Trophoblast cell (in vitro differentiated cells and primary cell): ENCODE data around the gene ASB6.

Experiments
- DNase-seq, 2 donors: peaks; one replicate each; pipeline ENCODE4 v3.0.0-alpha.2; 2016
- H2AFZ ChIP-seq: 2 replicates; pipeline ENCODE4 v1.6.1; 2013; ENCODE audit warnings: low read length, moderate library complexity, mild to moderate bottlenecking; ENCODE audit not compliant: insufficient read depth, poor library complexity
- H2AK5ac ChIP-seq: 2 replicates; pipeline ENCODE4 v1.6.1; 2013; ENCODE audit warnings: mild to moderate bottlenecking, low read length
- H2BK120ac ChIP-seq: 2 replicates; pipeline ENCODE4 v1.6.1; 2013; ENCODE audit warnings: low read length, mild to moderate bottlenecking, moderate library complexity; ENCODE audit not compliant: insufficient read depth, poor library complexity
- H2BK12ac ChIP-seq: 2 replicates; pipeline ENCODE4 v1.6.1; 2013; ENCODE audit warnings: mild to moderate bottlenecking, low read length, moderate library complexity
- H2BK5ac ChIP-seq: 2 replicates; pipeline ENCODE4 v1.6.1; 2013; ENCODE audit warnings: low read length, low read depth, moderate library complexity, mild to moderate bottlenecking; ENCODE audit not compliant: poor library complexity
- H3K14ac ChIP-seq: 2 replicates; pipeline ENCODE4 v1.6.1; 2013; ENCODE audit warnings: mild to moderate bottlenecking, low read length
- H3K18ac ChIP-seq: 2 replicates; pipeline ENCODE4 v1.6.1; 2013; ENCODE audit warnings: mild to moderate bottlenecking, low read length
- H3K23ac ChIP-seq: 2 replicates; pipeline ENCODE4 v1.6.1; 2013; ENCODE audit warnings: low read length
- H3K27ac ChIP-seq: 2 replicates; pipeline ENCODE4 v1.5.1; 2013; ENCODE audit warnings: low read depth, mild to moderate bottlenecking, inconsistent platforms, low read length, moderate library complexity
- H3K27me3 ChIP-seq: 2 replicates; pipeline ENCODE4 v1.6.1; 2013; ENCODE audit warnings: inconsistent platforms, mild to moderate bottlenecking, low read length, moderate library complexity; ENCODE audit not compliant: insufficient read depth
- H3K36me3 ChIP-seq, 2 experiments: 1 replicate in 1 of 2; 2 replicates in 1 of 2; pipeline ENCODE4 v1.6.1; 2013; ENCODE audit warnings: low read length in 2 of 2, mild to moderate bottlenecking in 2 of 2, moderate library complexity in 1 of 2; ENCODE audit not compliant: insufficient read depth in 2 of 2, control insufficient read depth in 1 of 2
- H3K4ac ChIP-seq: 2 replicates; pipeline ENCODE4 v1.6.1; 2013; ENCODE audit warnings: low read depth, mild to moderate bottlenecking, low read length, moderate library complexity
- H3K4me1 ChIP-seq, 2 experiments: 1 replicate in 1 of 2; 2 replicates in 1 of 2; pipeline ENCODE4 v1.6.1; 2013; ENCODE audit warnings: low read length in 2 of 2, mild to moderate bottlenecking in 2 of 2, moderate library complexity in 1 of 2; ENCODE audit not compliant: insufficient read depth in 2 of 2, control insufficient read depth in 1 of 2
- H3K4me2 ChIP-seq: 2 replicates; pipeline ENCODE4 v1.6.1; 2013; ENCODE audit warnings: inconsistent platforms, mild to moderate bottlenecking, low read length, moderate library complexity
- H3K4me3 ChIP-seq: 2 replicates; pipeline ENCODE4 v1.5.1; 2013; ENCODE audit warnings: mild to moderate bottlenecking, low read depth, low read length, inconsistent platforms
- H3K79me1 ChIP-seq: one replicate; pipeline ENCODE4 v1.6.1; 2013; ENCODE audit warnings: low read length
- H3K79me2 ChIP-seq: 2 replicates; pipeline ENCODE4 v1.6.1; 2013; ENCODE audit warnings: low read length, mild to moderate bottlenecking; ENCODE audit not compliant: control insufficient read depth, insufficient read depth, poor library complexity
- H3K9ac ChIP-seq: 2 replicates; pipeline ENCODE4 v1.6.1; 2013; ENCODE audit warnings: mild to moderate bottlenecking, low read length
- H3K9me3 ChIP-seq: 2 replicates; pipeline ENCODE4 v1.6.1; 2013; ENCODE audit warnings: low read depth, mild to moderate bottlenecking, control low read depth, inconsistent platforms, low read length; ENCODE audit not compliant: insufficient read depth
- H4K12ac ChIP-seq: 2 replicates; pipeline ENCODE4 v1.6.1; 2013; ENCODE audit warnings: low read depth, mild to moderate bottlenecking, low read length, moderate library complexity
- H4K8ac ChIP-seq: 2 replicates; pipeline ENCODE4 v1.6.1; 2013; ENCODE audit warnings: low read depth, mild to moderate bottlenecking, low read length, moderate library complexity
- H4K91ac ChIP-seq: one replicate; pipeline ENCODE4 v1.6.1; 2013; ENCODE audit warnings: low read depth, mild to moderate bottlenecking, low read length, moderate library complexity
- WGBS: extraction: QIAGEN DNeasy Blood & Tissue Kit; methylation state at CpG from one replicate; pipeline ENCODE4 v1.1.7; 2013; ENCODE audit warnings: missing lambda C conversion rate; ENCODE audit not compliant: insufficient read length, insufficient coverage; ENCODE audit errors: extremely low coverage; 5-methylcytosine and 5-hydroxymethylcytosine counted together

Gene ASB6

DNA sequence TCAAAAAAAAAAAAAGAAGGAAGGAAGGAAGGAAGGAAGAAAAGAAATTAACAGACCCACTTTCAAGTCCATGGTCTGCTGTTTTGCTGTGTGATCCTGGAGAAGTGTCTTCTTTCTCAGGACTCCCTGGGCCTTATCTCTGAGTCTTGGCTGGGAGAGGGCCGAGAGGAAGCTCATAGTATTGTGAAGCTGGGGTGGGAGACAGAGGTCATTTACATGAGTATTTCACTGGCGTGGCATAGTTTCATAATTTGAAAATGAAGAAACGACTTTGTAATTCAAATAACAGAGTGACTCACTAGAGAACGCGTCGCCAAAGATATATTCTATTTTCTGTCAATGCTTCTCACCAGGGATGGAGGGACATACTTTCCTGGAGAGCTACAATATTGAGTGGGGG lies 18.6 kb downstream of the ASB6 start:
- no peak overlapping the region for H2BK12ac ChIP-seq
- H2BK120ac ChIP-seq = no peak overlapping the region
- H3K36me3 ChIP-seq = peaks cover 7% of the 10 kb centered on the region in 2 experiments
- H3K4me3 ChIP-seq = no peak overlapping the region
- H3K27me3 ChIP-seq = peaks cover 2% of the 10 kb centered on the region
- H2AFZ ChIP-seq = no peak overlapping the region
- peaks cover 23% of the 10 kb centered on the region for H3K79me2 ChIP-seq
- DNase-seq = peak in 1 of 2 donors; percentile 9
- H4K91ac ChIP-seq = no peak overlapping the region
- no peak overlapping the region for H4K12ac ChIP-seq
- H3K27ac ChIP-seq = no peak overlapping the region
- no peak overlapping the region for H3K18ac ChIP-seq
- WGBS = no CpG with 5 or more reads among the region's 6 CpGs
- H2BK5ac ChIP-seq = no peak overlapping the region
- no peak overlapping the region for H2AK5ac ChIP-seq
- no peak overlapping the region for H3K4ac ChIP-seq
- H3K9ac ChIP-seq = no peak overlapping the region
- no peak overlapping the region for H3K23ac ChIP-seq
- no peak overlapping the region for H4K8ac ChIP-seq
- H3K14ac ChIP-seq = no peak overlapping the region
- peaks cover 15 to 27% of the 10 kb centered on the region in 2 experiments for H3K4me1 ChIP-seq
- H3K9me3 ChIP-seq = peaks cover 2% of the 10 kb centered on the region
- H3K79me1 ChIP-seq = peaks cover 18% of the 10 kb centered on the region
- H3K4me2 ChIP-seq = no peak overlapping the region

DNA sequence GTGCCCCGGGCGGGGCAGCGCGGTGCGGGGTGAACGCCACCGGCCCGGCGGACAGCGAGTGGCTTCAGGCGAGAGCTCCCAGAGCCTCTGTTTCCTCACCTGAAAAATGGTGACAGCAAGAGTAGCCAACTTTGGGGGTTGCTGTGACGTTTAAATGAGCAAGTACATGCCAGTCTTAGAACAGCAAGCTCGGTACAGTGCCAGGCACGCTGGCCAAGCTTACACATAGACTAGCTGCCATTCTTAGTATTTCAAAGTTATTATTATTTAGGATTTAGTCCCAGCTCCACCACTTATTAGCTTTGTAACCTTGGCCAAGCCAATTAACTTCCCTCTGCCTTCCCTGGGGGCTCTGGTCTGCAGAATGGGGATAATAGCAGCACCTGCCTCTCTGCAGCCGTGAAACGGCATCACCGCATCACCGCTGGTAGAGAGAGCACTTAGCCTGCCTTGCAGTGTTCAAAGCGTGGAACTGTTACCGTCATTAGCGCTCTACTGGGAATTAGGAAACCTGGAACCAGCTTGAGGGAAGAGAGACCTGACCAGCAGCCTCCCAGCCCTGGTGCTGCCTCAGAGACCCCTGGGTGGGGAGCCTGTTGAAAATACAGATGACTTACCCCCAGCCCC lies 21.2 kb downstream of the ASB6 start, which contains the start of gene C9orf50:
TSS of gene C9orf50 (minus strand) at position 433 of the 627 bp plus-strand sequence. CDS start 527 bp downstream, outside the sequence.
- Histone ChIP-seq H3K9me3 (no peaks in the 10 kb centered on the region), H4K12ac (peak within 1 kb of the TSS; percentile 85), H3K4ac (peak within 1 kb of the TSS; percentile 26), H3K4me2 (peak within 1 kb of the TSS; percentile 93), H2BK12ac (peak within 1 kb of the TSS; percentile 75), H2BK120ac (peak within 1 kb of the TSS; percentile 34), H2AK5ac (peak within 1 kb of the TSS; percentile 77), H2AFZ (peak within 1 kb of the TSS; percentile 33), H3K27me3 (peaks cover 2% of the 10 kb centered on the region), H3K9ac (peak within 1 kb of the TSS; percentile 62), H2BK5ac (peak within 1 kb of the TSS; percentile 16), H3K18ac (peak within 1 kb of the TSS; percentile 95), H4K8ac (peak within 1 kb of the TSS; percentile 64), H3K79me1 (peaks cover 9% of the 10 kb centered on the region), H3K79me2 (peaks cover 7% of the 10 kb centered on the region), H4K91ac (peak within 1 kb of the TSS; percentile 96), H3K27ac (no peak within 1 kb of the TSS), H3K36me3 (no peaks in the 10 kb centered on the region), H3K4me1 (peaks cover 7 to 11% of the 10 kb centered on the region in 2 experiments), H3K4me3 (peak within 1 kb of the TSS; percentile 71), H3K14ac (peak within 1 kb of the TSS; percentile 85), H3K23ac (no peak within 1 kb of the TSS)
- WGBS = no CpG with 5 or more reads among the region's 21 CpGs
- no peak for DNase-seq

DNA sequence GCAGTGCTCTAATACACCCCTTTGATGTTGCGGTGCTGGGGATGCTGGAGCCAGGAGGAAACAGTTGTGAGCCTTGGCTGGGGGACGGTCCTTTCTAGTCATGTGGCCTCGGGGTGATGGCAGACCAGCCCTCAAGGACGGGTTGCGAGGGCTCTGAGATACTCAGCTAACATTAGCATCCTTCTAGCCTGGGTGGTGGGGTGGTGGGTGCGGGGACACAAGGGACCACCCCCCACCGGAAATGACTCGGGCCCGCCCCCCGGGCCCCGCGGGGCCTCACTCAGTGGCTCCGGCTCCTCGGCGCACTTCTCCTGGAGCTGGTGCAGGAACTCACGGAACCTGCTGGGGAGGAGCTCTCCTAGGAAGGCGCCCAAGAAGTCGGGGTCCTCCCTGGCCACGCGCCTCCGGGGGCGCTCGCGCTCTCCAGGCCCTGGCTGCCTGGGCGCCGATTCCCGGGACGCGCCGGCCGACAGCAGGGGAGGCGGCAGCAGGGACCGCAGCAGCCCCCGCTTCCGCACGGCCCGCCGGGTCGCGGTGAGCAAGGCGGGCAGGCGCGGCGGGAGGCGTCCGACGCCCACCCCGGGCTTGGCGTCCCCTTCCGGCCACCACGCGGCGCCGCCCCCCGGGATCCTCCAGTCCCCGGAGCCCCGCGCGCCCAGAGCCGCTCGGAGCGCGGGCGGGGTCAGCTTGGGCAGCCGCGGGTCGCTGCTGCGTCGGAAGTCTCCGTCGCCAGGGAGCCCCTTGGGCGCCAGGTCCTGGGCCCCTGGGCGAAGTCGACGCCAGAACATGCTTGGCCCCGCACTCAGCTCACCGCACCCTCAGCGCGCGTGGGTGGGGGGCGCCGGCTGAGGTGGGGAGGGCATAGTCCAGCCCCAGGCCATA lies 21.9 kb downstream of the ASB6 start:
- H4K12ac ChIP-seq = peak overlapping the region; percentile 85

DNA sequence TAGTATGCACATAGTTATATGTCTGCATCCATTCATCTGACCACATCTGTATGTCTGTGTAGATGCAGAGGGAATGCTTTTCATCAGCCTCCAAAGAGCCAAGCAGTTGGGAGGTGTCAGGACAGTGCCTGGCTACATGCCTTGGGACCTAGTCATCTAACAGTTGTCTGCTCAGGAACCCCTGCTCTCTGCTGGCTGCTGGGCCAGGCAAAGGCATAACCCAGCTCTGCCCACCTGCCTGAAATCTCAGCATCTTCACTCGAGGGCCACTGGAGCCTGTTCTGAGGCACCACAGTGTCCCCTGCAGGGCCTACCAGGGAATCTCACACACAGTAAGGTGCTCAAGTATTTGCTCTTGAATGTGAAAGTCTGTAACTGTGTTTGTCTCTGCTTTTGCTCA lies 24.8 kb downstream of the ASB6 start:
- no peak overlapping the region for H2AK5ac ChIP-seq
- no peak overlapping the region for H4K91ac ChIP-seq
- no peaks in the 10 kb centered on the region for H3K36me3 ChIP-seq
- no peak overlapping the region for H2BK5ac ChIP-seq
- H3K79me1 ChIP-seq = peaks cover 8% of the 10 kb centered on the region
- no peak overlapping the region for H3K4ac ChIP-seq
- H3K14ac ChIP-seq = no peak overlapping the region
- H2BK12ac ChIP-seq = no peak overlapping the region
- H3K27ac ChIP-seq = no peak overlapping the region
- H3K79me2 ChIP-seq = peaks cover 7% of the 10 kb centered on the region
- no peak overlapping the region for H3K4me3 ChIP-seq
- no peak overlapping the region for H3K23ac ChIP-seq
- no peaks in the 10 kb centered on the region for H3K9me3 ChIP-seq
- H3K4me1 ChIP-seq = peaks cover 7 to 11% of the 10 kb centered on the region in 2 experiments
- H2AFZ ChIP-seq = no peak overlapping the region
- no peak overlapping the region for H4K8ac ChIP-seq
- peak; percentile 93 for DNase-seq
- no peak overlapping the region for H3K18ac ChIP-seq
- no peak overlapping the region for H3K4me2 ChIP-seq
- no peak overlapping the region for H2BK120ac ChIP-seq
- H3K9ac ChIP-seq = no peak overlapping the region
- H3K27me3 ChIP-seq = peaks cover 2% of the 10 kb centered on the region
- H4K12ac ChIP-seq = no peak overlapping the region
- WGBS = no CpG with 5 or more reads among the region's 1 CpG

More for the DNA sequence above, 21.9 kb downstream of the ASB6 start:
- Histone ChIP-seq H3K4me2 (peak overlapping the region; percentile 93), H3K9me3 (no peaks in the 10 kb centered on the region), H2BK12ac (peak overlapping the region; percentile 75), H2AK5ac (peak overlapping the region; percentile 77), H2AFZ (peak overlapping the region; percentile 33), H3K79me2 (peaks cover 7% of the 10 kb centered on the region), H2BK5ac (peak overlapping the region; percentile 16), H3K9ac (peak overlapping the region; percentile 62), H4K8ac (peak overlapping the region; percentile 64), H3K36me3 (no peaks in the 10 kb centered on the region), H3K4ac (peak overlapping the region; percentile 26), H3K27me3 (peaks cover 2% of the 10 kb centered on the region), H4K91ac (peak overlapping the region; percentile 96), H3K79me1 (peaks cover 8% of the 10 kb centered on the region), H3K23ac (no peak overlapping the region), H2BK120ac (peak overlapping the region; percentile 34), H3K18ac (peak overlapping the region; percentile 95), H3K14ac (peak overlapping the region; percentile 85), H3K4me1 (peaks cover 7 to 11% of the 10 kb centered on the region in 2 experiments), H3K4me3 (peak overlapping the region; percentile 71), H3K27ac (no peak overlapping the region)
- DNase-seq = no peak
- no CpG with 5 or more reads among the region's 82 CpGs for WGBS
